ENCODE data around the gene POLR2E. TPM values are rescaled to one million over a fixed set of nuclear protein-coding genes. Genes with fewer than 3 reads are reported as not detected.
A peak's percentile ranks its signal among the peaks of the same experiment; 100 is the strongest.

Gene POLR2E
- total RNA-seq, 6 donors from 2014 or later: 50.0 to 176 (median 103) TPM

- Histone ChIP-seq H3K9me3 (no peaks in the 10 kb centered on the region), H3K4me3 (no peak overlapping the region), H3K27ac (peak overlapping the region; percentile 63 to 83 (median 80)), H3K4me1 (peaks cover 15 to 41% (median 26%) of the 10 kb centered on the region in 4 donors), H3K36me3 (peaks cover 15 to 94% (median 83%) of the 10 kb centered on the region in 4 donors), H3K27me3 (no peaks in the 10 kb centered on the region)
- peak in 1 of 2 donors; percentile 69 for DNase-seq
- WGBS, 2 donors: 81 to 83% methylated on average over 19 to 21 of the region's 21 CpGs
- ATAC-seq (ENCODE audit: low FRiP score in 2 of 2): no peak
- no peak for TF ChIP-seq POLR2AphosphoS5 (IDR thresholded peaks at IDR 0.05)
Measured at GRCh38 chr19:1086613-1087012, 8.6 kb downstream of the POLR2E start.

DNA sequence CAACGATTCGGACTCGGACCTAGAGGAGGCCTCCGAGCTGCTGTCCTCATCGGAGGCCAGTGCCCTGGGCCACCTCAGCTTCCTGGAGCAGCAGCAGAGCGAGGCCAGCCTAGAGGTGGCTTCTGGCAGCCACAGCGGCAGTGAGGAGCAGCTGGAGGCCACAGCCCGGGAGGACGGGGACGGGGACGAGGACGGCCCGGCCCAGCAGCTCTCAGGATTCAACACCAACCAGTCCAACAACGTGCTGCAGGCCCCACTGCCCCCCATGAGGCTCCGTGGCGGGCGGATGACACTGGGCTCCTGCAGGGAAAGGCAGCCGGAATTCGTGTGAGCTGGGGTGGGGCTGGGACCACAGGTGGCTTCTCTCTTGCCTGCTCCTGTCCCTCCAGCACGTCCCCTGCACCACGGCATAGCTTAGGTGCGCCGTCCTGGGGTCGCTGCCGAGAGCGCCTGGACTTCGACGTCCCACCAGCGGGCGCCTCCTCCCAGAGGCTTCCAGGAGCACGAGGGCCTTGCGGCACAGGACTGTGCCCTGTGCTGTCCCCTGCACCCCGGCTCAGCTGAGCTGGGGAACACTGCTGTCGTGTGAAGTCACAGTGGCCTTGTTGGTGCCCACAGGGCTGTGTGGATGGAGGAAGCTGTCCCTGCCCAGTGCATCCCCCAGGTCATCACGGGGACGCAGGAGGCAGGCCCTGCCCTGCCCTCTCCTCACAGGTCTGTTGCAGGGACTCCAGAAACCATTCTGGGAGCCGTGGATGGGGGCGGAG lies 9.3 kb downstream of the POLR2E start:
- H3K9me3 ChIP-seq: no peaks in the 10 kb centered on the region
- no peak for ATAC-seq (ENCODE audit: low FRiP score in 2 of 2)
- H3K27me3 ChIP-seq: no peaks in the 10 kb centered on the region
- peaks cover 15 to 48% (median 28%) of the 10 kb centered on the region in 4 donors for H3K4me1 ChIP-seq
- DNase-seq: peak in 1 of 2 donors; percentile 81
- WGBS, 2 donors: 83 to 89% methylated on average over 23 to 28 of the region's 38 CpGs
- peak overlapping the region in 2 of 4 donors; percentile 79 to 81 for H3K27ac ChIP-seq
- TF ChIP-seq EP300 (IDR thresholded peaks at IDR 0.05) (no peak), POLR2AphosphoS5 (IDR thresholded peaks at IDR 0.05) (no peak)
- peaks cover 9 to 94% (median 83%) of the 10 kb centered on the region in 4 donors for H3K36me3 ChIP-seq
- no peak overlapping the region for H3K4me3 ChIP-seq

DNA sequence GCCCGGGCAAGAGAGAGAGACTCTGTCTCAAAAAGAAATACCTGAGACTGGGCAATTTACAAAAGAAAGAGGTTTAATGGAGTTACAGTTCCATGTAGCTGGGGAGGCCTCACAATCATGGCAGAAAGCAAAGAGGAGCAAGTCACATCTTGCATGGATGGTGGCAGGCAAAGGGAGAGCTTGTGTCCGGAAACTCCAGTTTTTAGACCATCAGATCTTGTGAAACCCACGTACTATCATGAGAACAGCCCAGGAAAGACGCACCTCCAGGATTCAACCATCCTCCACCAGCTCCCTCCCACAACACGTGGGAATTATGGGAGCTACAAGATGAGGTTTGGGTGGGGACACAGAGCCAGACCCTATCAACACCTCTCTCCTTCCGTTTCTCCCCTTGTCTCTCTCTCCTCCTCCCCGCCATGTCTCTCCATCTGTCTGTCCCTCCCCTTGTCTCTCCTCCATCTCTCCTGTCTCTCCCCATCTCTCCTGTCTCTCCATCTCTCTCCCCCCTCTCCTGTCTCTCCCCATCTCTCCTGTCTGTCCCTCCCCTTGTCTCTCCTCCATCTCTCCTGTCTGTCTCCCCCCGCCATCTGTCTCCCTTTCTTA lies 10.0 kb downstream of the POLR2E start:
- TF ChIP-seq, protein P1, sequence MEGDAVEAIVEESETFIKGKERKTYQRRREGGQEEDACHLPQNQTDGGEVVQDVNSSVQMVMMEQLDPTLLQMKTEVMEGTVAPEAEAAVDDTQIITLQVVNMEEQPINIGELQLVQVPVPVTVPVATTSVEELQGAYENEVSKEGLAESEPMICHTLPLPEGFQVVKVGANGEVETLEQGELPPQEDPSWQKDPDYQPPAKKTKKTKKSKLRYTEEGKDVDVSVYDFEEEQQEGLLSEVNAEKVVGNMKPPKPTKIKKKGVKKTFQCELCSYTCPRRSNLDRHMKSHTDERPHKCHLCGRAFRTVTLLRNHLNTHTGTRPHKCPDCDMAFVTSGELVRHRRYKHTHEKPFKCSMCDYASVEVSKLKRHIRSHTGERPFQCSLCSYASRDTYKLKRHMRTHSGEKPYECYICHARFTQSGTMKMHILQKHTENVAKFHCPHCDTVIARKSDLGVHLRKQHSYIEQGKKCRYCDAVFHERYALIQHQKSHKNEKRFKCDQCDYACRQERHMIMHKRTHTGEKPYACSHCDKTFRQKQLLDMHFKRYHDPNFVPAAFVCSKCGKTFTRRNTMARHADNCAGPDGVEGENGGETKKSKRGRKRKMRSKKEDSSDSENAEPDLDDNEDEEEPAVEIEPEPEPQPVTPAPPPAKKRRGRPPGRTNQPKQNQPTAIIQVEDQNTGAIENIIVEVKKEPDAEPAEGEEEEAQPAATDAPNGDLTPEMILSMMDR (IDR thresholded peaks at IDR 0.05): no peak
- TF ChIP-seq POLR2A (IDR thresholded peaks at IDR 0.05) (no peak), EP300 (IDR thresholded peaks at IDR 0.05) (no peak), POLR2AphosphoS5 (IDR thresholded peaks at IDR 0.05) (no peak)
- H3K4me3 ChIP-seq: no peak overlapping the region
- no peaks in the 10 kb centered on the region for H3K27me3 ChIP-seq
- no peak for DNase-seq
- 84% methylated on average over 8 of the region's 8 CpGs for WGBS, 2 donors
- peaks cover 10 to 96% (median 85%) of the 10 kb centered on the region in 4 donors for H3K36me3 ChIP-seq
- no peak overlapping the region for H3K27ac ChIP-seq
- no peak for ATAC-seq (ENCODE audit: low FRiP score in 2 of 2)
- no peaks in the 10 kb centered on the region for H3K9me3 ChIP-seq
- H3K4me1 ChIP-seq: peaks cover 15 to 49% (median 28%) of the 10 kb centered on the region in 4 donors

DNA sequence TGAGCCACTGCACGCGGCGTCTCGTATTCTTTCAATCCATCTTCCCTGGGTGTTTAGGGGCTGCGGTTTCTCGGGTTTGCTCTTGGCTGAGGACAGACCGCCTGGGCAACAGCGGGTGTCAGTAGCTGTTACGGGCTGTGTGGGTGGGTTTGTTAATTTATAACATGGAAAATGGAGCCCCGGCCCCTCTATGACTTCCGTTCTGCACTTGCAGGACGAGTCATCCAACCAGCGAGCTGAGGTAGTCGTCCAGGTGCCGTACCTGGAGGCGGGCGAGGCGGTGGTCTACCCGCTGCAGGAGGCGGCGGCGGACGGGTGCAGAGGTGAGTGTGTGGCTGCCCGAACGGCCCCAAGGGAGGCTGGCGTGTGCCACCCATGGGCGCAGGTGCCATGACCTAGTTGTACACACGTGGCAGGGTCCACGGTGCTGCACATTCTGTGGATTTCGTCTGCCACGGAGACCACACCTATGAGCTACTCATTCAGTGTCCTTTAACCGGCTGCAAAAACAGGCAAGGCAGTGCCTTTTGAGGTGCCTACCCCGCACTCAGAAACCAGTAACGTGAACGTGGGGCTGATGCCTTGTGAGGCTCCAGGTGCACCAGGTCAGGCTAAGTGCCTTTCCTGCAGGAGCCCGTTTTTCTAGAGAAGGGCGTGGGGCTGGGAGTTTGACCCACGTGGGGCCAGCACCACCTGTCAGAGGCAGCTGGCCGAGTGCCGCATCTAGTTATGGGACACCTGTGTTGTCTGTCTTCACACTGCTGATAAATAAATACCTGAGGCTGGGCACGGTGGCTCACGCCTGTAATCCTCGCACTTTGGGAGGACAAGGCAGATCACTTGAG lies 10.9 kb downstream of the POLR2E start:
- TF ChIP-seq POLR2AphosphoS5 (IDR thresholded peaks at IDR 0.05) (no peak), POLR2A (IDR thresholded peaks at IDR 0.05) (no peak), EP300 (IDR thresholded peaks at IDR 0.05) (no peak)
- TF ChIP-seq, protein P1 (IDR thresholded peaks at IDR 0.05): no peak
- WGBS, 2 donors: 86 to 92% methylated on average over 43 of the region's 43 CpGs
- Histone ChIP-seq H3K9me3 (no peaks in the 10 kb centered on the region), H3K27ac (no peak overlapping the region), H3K4me3 (no peak overlapping the region), H3K27me3 (no peaks in the 10 kb centered on the region), H3K36me3 (peaks cover 11 to 96% (median 89%) of the 10 kb centered on the region in 4 donors), H3K4me1 (peaks cover 15 to 48% (median 25%) of the 10 kb centered on the region in 4 donors)
- DNase-seq (peak in 1 of 2 donors; percentile 76), ATAC-seq (ENCODE audit: low FRiP score in 2 of 2) (no peak)

DNA sequence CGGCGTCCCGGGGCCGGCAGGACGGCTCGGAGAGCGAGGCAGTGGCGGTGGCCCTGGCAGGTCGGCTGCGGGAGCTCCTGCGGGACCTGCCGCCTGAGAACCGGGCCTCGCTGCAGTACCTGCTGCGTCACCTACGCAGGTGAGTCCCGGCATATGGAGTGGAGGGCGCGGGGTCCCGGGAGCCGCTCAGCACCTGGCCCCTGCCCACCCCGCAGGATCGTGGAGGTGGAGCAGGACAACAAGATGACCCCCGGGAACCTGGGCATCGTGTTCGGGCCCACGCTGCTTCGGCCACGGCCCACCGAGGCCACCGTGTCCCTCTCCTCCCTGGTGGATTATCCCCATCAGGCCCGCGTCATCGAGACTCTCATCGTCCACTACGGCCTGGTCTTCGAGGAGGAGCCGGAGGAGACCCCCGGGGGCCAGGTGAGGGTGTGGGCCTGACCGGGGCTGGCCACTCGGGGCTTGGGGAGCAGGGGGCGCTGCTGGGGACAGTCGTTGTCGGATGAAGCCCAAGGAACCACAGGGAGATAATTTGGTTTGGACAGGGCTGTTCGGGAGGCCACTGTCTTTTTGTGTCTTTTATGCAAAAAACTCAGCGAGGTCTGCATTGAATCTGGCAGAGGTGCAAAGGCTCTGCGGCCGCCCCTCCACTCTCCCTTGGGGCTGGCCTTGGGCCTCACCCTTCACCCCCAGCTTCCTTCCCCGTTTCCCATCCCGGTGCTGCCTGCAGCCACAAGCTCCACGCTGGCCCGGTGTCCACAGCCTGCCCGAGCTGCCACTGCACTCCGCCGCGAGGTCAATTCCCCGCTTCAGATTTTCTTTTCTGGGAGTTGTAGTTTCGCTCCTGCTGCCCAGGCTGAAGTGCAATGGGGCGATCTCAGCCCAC lies 12.0 kb downstream of the POLR2E start:
- TF ChIP-seq EP300 (IDR thresholded peaks at IDR 0.05) (no peak), POLR2A (IDR thresholded peaks at IDR 0.05) (no peak), POLR2AphosphoS5 (IDR thresholded peaks at IDR 0.05) (no peak)
- TF ChIP-seq, protein P1 (IDR thresholded peaks at IDR 0.05): no peak
- DNase-seq (peak in 1 of 2 donors; percentile 60), ATAC-seq (ENCODE audit: low FRiP score in 2 of 2) (no peak)
- H3K4me1 ChIP-seq: peaks cover 7 to 38% (median 15%) of the 10 kb centered on the region in 4 donors
- WGBS, 2 donors: 86 to 88% methylated on average over 37 to 58 of the region's 59 CpGs
- peak overlapping the region in 3 of 4 donors; percentile 27 to 38 (median 34) for H3K4me3 ChIP-seq
- H3K27ac ChIP-seq: peak overlapping the region in 2 of 4 donors; percentile 67 to 75
- peaks cover 8 to 94% (median 83%) of the 10 kb centered on the region in 4 donors for H3K36me3 ChIP-seq
- H3K27me3 ChIP-seq: no peaks in the 10 kb centered on the region
- H3K9me3 ChIP-seq: no peaks in the 10 kb centered on the region

Data from upper lobe of left lung (tissue), 6 donors.